D721Med (cell line): Measurements from ENCODE around the gene MYOCOS.
"Not testable (repeated sequence)": the region's sequence is repeated elsewhere in the genome, so short reads cannot be mapped to it uniquely, and the experiment has no call there.

Source experiments
- DNase-seq: peaks from one replicate; pipeline ENCODE4 v3.0.0; 2011; ENCODE audit warnings: low spot score; ENCODE audit not compliant: insufficient read length
- FAIRE-seq: peaks from 2 replicates; lab custom pipeline; 2011; peaks lifted over from hg19 to GRCh38; lab: Jason Lieb, UNC
- TF ChIP-seq, protein P1 (sequence below): IDR thresholded peaks from 2 replicates; pipeline ENCODE4 v1.5.1; 2012; ENCODE audit warnings: mild to moderate bottlenecking, control low read depth; ENCODE audit not compliant: insufficient read depth; ENCODE audit errors: missing control alignments

The MYOCOS gene

DNA sequence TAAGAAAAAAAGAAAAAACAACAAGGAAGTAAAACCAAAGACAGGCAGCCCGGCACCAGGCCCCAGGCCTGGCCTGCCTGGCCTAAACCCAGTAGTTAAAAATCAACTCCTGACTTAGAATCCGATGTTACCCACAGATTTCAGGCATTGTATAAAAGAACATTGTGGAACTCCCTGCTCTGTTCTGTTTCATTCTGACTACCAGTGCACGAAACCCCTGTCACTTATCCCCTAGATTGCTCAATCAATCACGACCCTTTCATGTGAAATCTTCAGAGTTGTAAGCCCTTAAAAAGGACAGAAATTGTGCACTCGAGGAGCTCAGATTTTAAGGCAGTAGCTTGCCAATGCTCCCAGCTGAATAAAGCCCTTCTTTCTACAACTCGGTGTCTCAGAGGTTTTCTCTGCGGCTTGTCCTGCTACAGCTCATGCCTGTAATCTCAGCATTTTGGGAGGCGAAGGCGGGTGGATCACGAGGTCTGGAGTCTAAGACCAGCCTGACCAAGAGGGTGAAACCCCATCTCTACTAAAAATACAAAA is 15.6 kb upstream of the MYOCOS start:
- DNase-seq (no peak), FAIRE-seq (no peak)
- TF ChIP-seq, protein P1, sequence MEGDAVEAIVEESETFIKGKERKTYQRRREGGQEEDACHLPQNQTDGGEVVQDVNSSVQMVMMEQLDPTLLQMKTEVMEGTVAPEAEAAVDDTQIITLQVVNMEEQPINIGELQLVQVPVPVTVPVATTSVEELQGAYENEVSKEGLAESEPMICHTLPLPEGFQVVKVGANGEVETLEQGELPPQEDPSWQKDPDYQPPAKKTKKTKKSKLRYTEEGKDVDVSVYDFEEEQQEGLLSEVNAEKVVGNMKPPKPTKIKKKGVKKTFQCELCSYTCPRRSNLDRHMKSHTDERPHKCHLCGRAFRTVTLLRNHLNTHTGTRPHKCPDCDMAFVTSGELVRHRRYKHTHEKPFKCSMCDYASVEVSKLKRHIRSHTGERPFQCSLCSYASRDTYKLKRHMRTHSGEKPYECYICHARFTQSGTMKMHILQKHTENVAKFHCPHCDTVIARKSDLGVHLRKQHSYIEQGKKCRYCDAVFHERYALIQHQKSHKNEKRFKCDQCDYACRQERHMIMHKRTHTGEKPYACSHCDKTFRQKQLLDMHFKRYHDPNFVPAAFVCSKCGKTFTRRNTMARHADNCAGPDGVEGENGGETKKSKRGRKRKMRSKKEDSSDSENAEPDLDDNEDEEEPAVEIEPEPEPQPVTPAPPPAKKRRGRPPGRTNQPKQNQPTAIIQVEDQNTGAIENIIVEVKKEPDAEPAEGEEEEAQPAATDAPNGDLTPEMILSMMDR = no peak

DNA sequence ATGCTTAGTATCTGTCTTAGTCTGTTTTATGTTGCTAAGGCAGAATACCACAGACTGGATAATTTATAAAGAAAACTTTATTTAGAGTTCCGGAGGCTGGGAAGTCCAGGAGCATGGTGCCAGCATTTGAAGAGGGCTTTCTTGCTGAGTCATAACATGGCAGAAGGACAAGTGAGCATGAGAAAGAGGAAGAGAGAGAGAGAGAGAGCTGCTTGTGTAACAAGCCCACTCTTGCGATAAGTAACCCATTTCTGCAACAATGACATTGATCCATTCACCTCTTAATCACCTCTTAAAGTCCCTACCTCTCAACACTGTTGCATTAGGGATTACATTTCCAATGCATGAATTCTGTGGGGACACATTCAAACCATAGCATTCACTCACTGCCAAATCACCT is 11.7 kb upstream of the MYOCOS start:
- TF ChIP-seq, protein P1 = no peak
- DNase-seq (no peak), FAIRE-seq (no peak)

DNA sequence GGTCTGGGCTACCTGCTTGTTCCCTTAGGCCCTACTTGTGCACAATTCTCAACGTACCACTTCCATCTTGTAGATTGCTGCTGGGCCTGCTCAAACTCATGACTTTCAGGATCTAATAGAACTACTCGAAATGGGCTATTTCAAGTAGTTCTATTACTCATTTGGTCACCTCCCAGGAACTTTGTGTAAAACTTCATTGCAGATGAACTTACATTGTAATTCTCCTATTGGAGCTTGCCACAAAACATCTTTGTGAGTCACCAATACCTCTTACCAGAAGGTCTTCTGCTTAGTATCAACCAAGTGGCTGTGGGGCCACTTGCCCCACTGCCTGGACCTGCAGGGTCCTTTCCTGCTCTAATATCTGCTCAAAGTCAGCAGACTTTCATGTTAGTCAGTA is 10.7 kb upstream of the MYOCOS start:
- TF ChIP-seq, protein P1 = no peak
- DNase-seq = no peak
- FAIRE-seq = no peak

DNA sequence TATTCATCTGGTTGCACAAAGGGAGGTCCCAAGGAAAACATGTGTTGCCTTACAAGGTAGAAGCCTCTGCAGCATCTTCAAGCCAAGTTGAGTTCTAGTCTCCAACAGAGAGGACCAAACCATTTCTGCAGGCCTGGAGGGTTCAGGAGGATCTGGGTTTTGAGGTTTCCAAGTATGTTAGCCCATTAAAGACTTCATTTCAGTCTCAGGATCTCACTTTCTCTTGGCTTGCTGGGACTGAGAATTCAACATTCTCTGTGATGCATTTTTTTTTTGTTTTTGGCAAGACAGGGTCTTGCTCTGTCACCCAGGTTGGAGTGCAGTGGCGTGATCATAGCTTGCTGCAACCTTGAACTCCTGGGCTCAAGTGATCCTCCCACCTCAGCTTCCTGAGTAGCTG is 8.8 kb upstream of the MYOCOS start:
- FAIRE-seq = no peak
- TF ChIP-seq, protein P1 = no peak
- DNase-seq = no peak

DNA sequence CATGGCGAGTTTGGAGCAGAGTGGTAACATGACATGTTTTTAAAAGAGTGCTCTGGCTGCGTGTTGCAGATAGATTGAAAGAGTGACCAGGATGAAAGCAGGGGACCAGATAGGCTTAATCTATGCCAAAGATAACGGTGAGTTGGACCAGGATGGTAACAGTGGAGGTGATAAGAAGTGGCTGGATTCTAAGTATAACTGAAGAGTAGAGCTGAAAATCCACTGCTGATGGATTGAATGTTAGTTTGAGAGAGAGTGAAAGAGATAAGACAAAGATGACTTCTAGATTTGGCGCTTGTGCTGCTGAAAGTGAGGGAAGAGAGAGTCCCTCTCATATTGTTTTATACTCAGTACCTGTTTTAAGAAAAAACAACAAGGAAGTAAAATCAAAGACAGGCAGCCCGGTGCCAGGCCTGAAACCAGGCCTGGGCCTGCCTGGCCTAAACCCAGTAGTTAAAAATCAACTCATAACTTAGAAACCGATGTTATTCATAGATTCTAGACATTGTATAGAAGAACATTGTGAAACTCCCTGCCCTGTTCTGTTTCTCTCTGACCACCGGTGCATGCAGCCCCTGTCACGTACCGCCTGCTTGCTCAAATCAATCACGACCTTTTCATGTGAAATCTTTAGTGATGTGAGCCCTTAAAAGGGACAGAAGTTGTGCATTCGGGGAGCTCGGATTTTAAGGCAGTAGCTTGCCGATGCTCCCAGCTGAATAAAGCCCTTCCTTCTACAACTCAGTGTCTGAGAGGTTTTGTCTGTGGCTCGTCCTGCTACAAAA is 6.7 kb upstream of the MYOCOS start:
- not testable (repeated sequence) for FAIRE-seq, DNase-seq

DNA sequence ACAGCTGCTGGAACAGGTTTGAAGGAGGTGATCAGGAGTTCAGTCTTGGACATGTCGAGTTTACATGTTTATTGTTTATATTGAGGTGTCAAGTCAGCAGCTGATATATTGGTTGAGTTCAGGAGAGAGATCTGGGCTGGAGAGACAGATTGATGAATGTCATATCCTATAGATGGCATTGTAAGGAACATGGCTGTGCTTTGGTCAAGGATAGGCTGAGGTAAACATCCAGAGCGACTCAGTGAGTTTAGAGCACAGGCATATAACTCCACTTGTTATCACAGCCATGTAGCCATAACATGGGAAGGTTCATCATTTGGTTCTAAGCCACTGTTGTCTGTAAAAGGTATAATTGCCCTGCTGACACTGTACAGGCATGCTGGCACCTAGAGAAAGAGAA is 5.5 kb upstream of the MYOCOS start:
- DNase-seq (no peak), FAIRE-seq (no peak)
- TF ChIP-seq, protein P1 = no peak

DNA sequence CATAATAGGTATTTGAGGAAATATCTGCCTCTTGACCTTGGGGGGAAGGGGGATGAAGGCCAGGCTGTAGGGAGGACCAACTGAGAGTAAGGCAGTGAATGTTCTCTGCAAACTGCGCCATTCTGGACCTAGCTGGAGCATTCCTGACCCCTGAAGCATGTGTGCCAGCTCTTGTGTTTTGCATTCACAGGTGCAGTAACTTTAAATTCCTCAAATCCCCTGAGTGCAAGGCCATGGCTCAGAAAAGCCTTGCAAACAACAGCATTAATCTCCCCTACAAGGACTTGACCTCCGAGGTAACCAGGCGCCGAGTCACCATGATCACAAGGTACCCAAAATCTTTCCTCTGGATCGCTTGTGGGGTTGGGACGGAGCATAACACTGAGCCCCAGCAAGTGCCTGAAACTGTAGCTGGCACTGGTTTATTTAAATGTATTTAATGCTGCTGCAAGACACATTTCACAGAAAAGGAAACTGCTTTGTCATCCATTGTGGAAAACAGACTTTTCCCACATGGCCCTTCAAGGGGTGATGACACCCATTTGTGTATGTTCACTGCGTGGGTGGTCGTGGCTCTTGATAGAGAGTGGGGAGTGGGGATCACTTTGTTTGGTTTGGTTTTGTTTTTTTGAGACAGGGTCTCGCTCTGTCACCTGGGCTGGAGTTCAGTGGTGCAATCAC is 1.7 kb downstream of the MYOCOS start:
- no peak for FAIRE-seq
- TF ChIP-seq, protein P1 = no peak

More for the DNA sequence above, 1.7 kb downstream of the MYOCOS start:
- DNase-seq = no peak
